ENCODE measurements around the gene BACH2.

The BACH2 gene

GRCh38 chr6:89965441-89966227 lies 331.0 kb downstream of the BACH2 start:
- DNase-seq = no peak

GRCh38 chr6:89963391-89963790 lies 333.3 kb downstream of the BACH2 start:
- no peak for DNase-seq

- no peak for DNase-seq
These were observed 335.2 kb downstream of the BACH2 start for GRCh38 chr6:89961481-89961880.

GRCh38 chr6:89959883-89960282 lies 336.8 kb downstream of the BACH2 start:
- no peak for DNase-seq

- no peak for DNase-seq
These were observed 340.5 kb downstream of the BACH2 start for GRCh38 chr6:89956182-89956581.

GRCh38 chr6:89955364-89955763 lies 341.3 kb downstream of the BACH2 start:
- DNase-seq = no peak

- DNase-seq = no peak
These were observed 341.9 kb downstream of the BACH2 start for GRCh38 chr6:89954721-89955148.

- no peak for DNase-seq
These were observed 344.0 kb downstream of the BACH2 start for GRCh38 chr6:89952686-89953085.

GRCh38 chr6:89952105-89952671 lies 344.5 kb downstream of the BACH2 start:
- DNase-seq = no peak

- DNase-seq = no peak
These were observed 345.0 kb downstream of the BACH2 start for GRCh38 chr6:89951574-89952104.

- no peak for DNase-seq
These were observed 345.7 kb downstream of the BACH2 start for GRCh38 chr6:89950879-89951391.

GRCh38 chr6:89950446-89950845 lies 346.2 kb downstream of the BACH2 start:
- no peak for DNase-seq

- DNase-seq = no peak
These were observed 347.8 kb downstream of the BACH2 start for GRCh38 chr6:89948876-89949275.

GRCh38 chr6:89944826-89945407 lies 351.7 kb downstream of the BACH2 start:
- DNase-seq = no peak

- DNase-seq = no peak
These were observed 352.4 kb downstream of the BACH2 start for GRCh38 chr6:89944181-89944755.

GRCh38 chr6:89942601-89943000 lies 354.0 kb downstream of the BACH2 start:
- no peak for DNase-seq

GRCh38 chr6:89941763-89942497 lies 354.7 kb downstream of the BACH2 start:
- DNase-seq = no peak

- DNase-seq = peak; percentile 43
These were observed 355.4 kb downstream of the BACH2 start for GRCh38 chr6:89941031-89941762.

- peak; percentile 33 for DNase-seq
These were observed 356.2 kb downstream of the BACH2 start for GRCh38 chr6:89940225-89941027.

GRCh38 chr6:89939144-89939543 lies 357.5 kb downstream of the BACH2 start:
- no peak for DNase-seq

- DNase-seq = no peak
These were observed 358.6 kb downstream of the BACH2 start for GRCh38 chr6:89938014-89938413.
